Subcutaneous adipose tissue (tissue), 4 donors: ENCODE results near the gene NCBP2L. TPM values are rescaled to one million over a fixed set of nuclear protein-coding genes. Genes with fewer than 3 reads are reported as not detected.

Experiments used
- CTCF ChIP-seq: fragments of 450-650 bp; IDR thresholded peaks from one replicate; pipeline ENCODE4 v1.5.1; 2016; ENCODE audit warnings: low read depth, mild to moderate bottlenecking, control low read depth, antibody characterized with exemption, moderate library complexity
- total RNA-seq, 4 donors: library from RNA; depleted of rRNA; stranded (reverse); fragments of >200 nt; gene quantifications; one replicate each; pipeline ENCODE4 v1.1.0, GENCODE V29; 2016

NCBP2L gene
- total RNA-seq, 4 donors from 2014 or later = not detected

- TF ChIP-seq CTCF = no peak
Measured at GRCh38 chrX:107752043-107752442, 25.5 kb upstream of the NCBP2L start.

- no peak for TF ChIP-seq CTCF
Measured at GRCh38 chrX:107752714-107753113, 24.8 kb upstream of the NCBP2L start.

- TF ChIP-seq CTCF = no peak
Measured at GRCh38 chrX:107753187-107753586, 24.3 kb upstream of the NCBP2L start.

GRCh38 chrX:107755721-107756120 lies 21.8 kb upstream of the NCBP2L start:
- no peak for TF ChIP-seq CTCF

GRCh38 chrX:107758231-107758766 lies 19.2 kb upstream of the NCBP2L start:
- no peak for TF ChIP-seq CTCF

GRCh38 chrX:107760304-107761077 lies 17.0 kb upstream of the NCBP2L start:
- TF ChIP-seq CTCF = no peak

GRCh38 chrX:107763647-107764046 lies 13.9 kb upstream of the NCBP2L start:
- TF ChIP-seq CTCF = no peak
